ENCODE results near the gene TMEM131. TPM values are rescaled to one million over a fixed set of nuclear protein-coding genes. Genes with fewer than 3 reads are reported as not detected.
"Not testable (repeated sequence)": the region's sequence is repeated elsewhere in the genome, so short reads cannot be mapped to it uniquely, and the experiment has no call there.

The TMEM131 gene
- total RNA-seq, 4 donors from 2014 or later, result 39.0 to 58.5 (median 41.3) TPM

DNA sequence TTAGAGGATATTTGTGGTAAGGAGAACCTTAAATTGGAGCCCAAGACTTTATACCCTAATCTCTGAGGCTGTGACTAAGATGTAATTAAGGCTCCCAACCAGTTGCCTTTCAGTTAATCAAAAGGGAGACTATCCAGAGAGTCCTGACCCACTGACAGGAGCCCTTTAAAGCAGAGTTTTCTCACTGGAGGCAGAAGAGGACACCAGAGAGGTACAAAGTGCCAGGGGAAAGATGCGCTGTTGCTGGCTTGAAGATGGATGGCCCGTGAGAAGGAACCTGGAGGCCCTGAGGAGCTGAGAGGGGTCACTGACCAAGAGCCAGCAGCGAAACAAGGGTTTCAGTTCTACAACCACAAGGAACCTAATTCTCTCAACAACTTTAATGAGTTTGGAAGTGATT, 137.3 kb downstream of the TMEM131 start:
- 84 to 86% methylated on average over 3 of the region's 3 CpGs for WGBS, 2 donors
- no peak overlapping the region for H3K4me3 ChIP-seq
- no peak for DNase-seq (ENCODE audit: low spot score in 2 of 2)
- no peak overlapping the region for H3K27ac ChIP-seq
- no peaks in the 10 kb centered on the region for H3K27me3 ChIP-seq
- TF ChIP-seq POLR2A (IDR thresholded peaks at IDR 0.05) (no peak), EP300 (IDR thresholded peaks at IDR 0.05) (no peak)
- TF ChIP-seq, protein P1, sequence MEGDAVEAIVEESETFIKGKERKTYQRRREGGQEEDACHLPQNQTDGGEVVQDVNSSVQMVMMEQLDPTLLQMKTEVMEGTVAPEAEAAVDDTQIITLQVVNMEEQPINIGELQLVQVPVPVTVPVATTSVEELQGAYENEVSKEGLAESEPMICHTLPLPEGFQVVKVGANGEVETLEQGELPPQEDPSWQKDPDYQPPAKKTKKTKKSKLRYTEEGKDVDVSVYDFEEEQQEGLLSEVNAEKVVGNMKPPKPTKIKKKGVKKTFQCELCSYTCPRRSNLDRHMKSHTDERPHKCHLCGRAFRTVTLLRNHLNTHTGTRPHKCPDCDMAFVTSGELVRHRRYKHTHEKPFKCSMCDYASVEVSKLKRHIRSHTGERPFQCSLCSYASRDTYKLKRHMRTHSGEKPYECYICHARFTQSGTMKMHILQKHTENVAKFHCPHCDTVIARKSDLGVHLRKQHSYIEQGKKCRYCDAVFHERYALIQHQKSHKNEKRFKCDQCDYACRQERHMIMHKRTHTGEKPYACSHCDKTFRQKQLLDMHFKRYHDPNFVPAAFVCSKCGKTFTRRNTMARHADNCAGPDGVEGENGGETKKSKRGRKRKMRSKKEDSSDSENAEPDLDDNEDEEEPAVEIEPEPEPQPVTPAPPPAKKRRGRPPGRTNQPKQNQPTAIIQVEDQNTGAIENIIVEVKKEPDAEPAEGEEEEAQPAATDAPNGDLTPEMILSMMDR (IDR thresholded peaks at IDR 0.05), result no peak
- peaks cover 0 to 4% (median 0%) of the 10 kb centered on the region in 4 donors for H3K4me1 ChIP-seq
- peaks cover 0 to 7% (median 0%) of the 10 kb centered on the region in 4 donors for H3K9me3 ChIP-seq
- peaks cover 0 to 20% (median 0%) of the 10 kb centered on the region in 3 donors for H3K36me3 ChIP-seq

DNA sequence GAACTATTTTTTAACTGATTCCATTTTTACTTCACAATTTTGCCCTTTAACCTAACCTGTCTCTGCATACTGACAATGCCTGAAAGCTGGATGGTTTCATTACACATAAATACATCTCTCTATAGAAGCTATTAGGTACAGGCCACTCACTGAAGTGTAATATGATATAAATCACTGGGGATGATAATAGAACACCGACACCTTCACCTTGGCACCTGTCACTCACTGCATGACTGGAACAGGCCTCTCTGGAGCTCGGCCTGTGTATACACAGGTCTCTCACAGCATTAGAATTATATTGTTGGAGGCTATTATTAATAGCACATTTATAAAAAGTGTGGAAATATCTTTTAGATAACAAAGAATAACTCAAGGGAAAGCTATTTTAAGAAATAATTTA, 138.2 kb downstream of the TMEM131 start:
- TF ChIP-seq EP300 (IDR thresholded peaks at IDR 0.05), result no peak
- TF ChIP-seq, protein P1 (IDR thresholded peaks at IDR 0.05), result no peak
- TF ChIP-seq POLR2A (IDR thresholded peaks at IDR 0.05), result no peak
- H3K4me1 ChIP-seq, result peaks cover 0 to 4% (median 0%) of the 10 kb centered on the region in 4 donors
- 89 to 98% methylated on average over 2 of the region's 2 CpGs for WGBS, 2 donors

DNA sequence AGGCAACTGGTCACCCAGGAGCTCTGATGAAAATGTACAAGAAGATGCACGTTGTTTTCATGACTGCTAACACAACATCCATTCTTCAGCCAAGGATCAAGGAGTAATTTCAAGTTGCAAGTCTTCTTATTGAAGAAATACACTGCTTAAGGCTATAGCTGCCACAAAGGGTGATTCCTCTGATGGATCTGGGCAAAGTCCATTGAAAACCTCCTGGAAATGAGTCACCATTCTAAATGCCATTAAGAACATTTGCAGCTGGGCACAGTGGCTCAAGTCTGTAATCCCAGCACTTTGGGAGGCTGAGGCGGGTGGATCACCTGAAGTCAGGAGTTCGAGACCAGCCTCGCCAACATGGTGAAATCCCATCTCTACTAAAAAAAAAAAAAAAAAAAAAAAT, 142.7 kb downstream of the TMEM131 start:
- H3K9me3 ChIP-seq; H3K36me3 ChIP-seq; DNase-seq (ENCODE audit: low spot score in 2 of 2); H3K4me1 ChIP-seq; H3K27ac ChIP-seq; H3K27me3 ChIP-seq; H3K4me3 ChIP-seq: not testable (repeated sequence)
- WGBS, 2 donors, result 95% methylated on average over 4 of the region's 4 CpGs

More for the DNA sequence above, 138.2 kb downstream of the TMEM131 start:
- Histone ChIP-seq H3K9me3 (peaks cover 0 to 3% (median 0%) of the 10 kb centered on the region in 4 donors), H3K27me3 (no peaks in the 10 kb centered on the region), H3K36me3 (peaks cover 0 to 20% (median 0%) of the 10 kb centered on the region in 3 donors), H3K27ac (no peak overlapping the region), H3K4me3 (no peak overlapping the region)
- no peak for DNase-seq (ENCODE audit: low spot score in 2 of 2)

DNA sequence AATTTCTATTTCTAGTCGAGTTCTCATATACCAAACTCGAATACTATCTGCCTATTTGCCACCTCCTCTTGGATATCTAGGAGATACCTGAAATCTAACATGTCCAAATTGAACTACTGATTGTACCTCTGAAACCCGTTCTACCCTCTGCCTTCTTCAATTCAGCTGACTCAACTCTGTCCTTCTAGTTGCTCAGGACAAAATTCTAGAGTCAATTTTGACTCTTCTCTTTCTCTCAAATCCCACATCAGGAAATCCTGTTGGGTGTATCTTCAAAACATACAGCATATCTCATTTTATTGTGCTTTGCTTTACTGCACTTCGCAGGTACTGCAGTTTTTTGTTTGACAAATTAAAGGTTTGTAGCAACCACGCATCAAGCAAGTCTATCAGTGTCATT, 144.6 kb downstream of the TMEM131 start:
- no peaks in the 10 kb centered on the region for H3K36me3 ChIP-seq
- 84 to 96% methylated on average over 5 of the region's 5 CpGs for WGBS, 2 donors
- no peaks in the 10 kb centered on the region for H3K4me1 ChIP-seq
- no peak for DNase-seq (ENCODE audit: low spot score in 2 of 2)
- no peaks in the 10 kb centered on the region for H3K9me3 ChIP-seq
- TF ChIP-seq, protein P1 (IDR thresholded peaks at IDR 0.05), result no peak
- TF ChIP-seq POLR2A (IDR thresholded peaks at IDR 0.05) (no peak), EP300 (IDR thresholded peaks at IDR 0.05) (no peak)
- no peak overlapping the region for H3K4me3 ChIP-seq
- H3K27me3 ChIP-seq, result no peaks in the 10 kb centered on the region
- H3K27ac ChIP-seq, result no peak overlapping the region

DNA sequence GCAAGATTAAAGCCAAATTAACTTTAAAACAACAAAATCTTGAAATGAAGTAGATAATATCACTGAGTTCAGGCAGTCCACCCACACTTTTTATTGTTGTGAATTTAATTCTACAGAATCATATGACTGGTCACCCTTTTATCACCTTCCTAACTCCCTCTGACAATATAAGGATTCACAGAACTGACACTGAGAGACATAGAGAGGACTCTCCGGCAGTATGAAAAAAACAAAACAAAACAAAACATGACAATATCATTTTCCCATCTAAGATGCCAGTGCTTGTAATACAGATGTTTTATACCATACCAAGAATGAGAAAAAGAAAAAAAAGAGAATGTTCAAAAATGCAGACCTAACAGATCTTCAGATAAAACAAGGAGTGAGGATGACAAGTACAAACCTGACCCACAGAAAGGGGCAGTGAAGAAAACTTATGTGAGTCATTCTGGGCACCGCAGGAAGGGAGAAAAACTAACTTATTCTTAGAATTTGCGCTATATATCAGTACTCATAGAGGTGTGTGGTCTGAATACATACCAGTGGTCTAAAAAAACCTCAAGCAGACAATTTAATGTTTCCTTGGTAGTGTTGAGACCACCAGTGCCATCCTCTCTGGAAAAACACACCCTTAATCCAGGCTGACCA, 145.7 kb downstream of the TMEM131 start:
- Histone ChIP-seq H3K36me3 (no peaks in the 10 kb centered on the region), H3K4me1 (no peaks in the 10 kb centered on the region), H3K27ac (no peak overlapping the region), H3K4me3 (no peak overlapping the region), H3K9me3 (no peaks in the 10 kb centered on the region), H3K27me3 (no peaks in the 10 kb centered on the region)
- DNase-seq (ENCODE audit: low spot score in 2 of 2), result no peak
- TF ChIP-seq, protein P1 (IDR thresholded peaks at IDR 0.05), result no peak
- no peak for TF ChIP-seq EP300 (IDR thresholded peaks at IDR 0.05)
- 82 to 86% methylated on average over 3 of the region's 3 CpGs for WGBS, 2 donors
